Muscle layer of duodenum (tissue), 2 donors: ENCODE measurements around the gene SEPTIN7.

Experiments used
- H3K27ac ChIP-seq: one replicate; pipeline ENCODE4 v1.7.0; 2013; ENCODE audit warnings: mild to moderate bottlenecking, low read length
- H3K27me3 ChIP-seq: one replicate; pipeline ENCODE4 v1.7.0; 2013; ENCODE audit warnings: low read depth, mild to moderate bottlenecking, control low read depth, low read length
- H3K36me3 ChIP-seq, 2 donors: one replicate each; pipeline ENCODE4 v1.7.0; 2013; ENCODE audit warnings: low read length in 2 of 2, control low read depth in 1 of 2, mild to moderate bottlenecking in 1 of 2; ENCODE audit not compliant: insufficient read depth in 2 of 2, control insufficient read depth in 1 of 2
- H3K4me1 ChIP-seq, 2 donors: one replicate each; pipeline ENCODE4 v1.7.0; 2013; ENCODE audit warnings: low read length in 2 of 2, mild to moderate bottlenecking in 2 of 2, control low read depth in 1 of 2, moderate library complexity in 1 of 2; ENCODE audit not compliant: insufficient read depth in 2 of 2, control insufficient read depth in 1 of 2
- H3K4me3 ChIP-seq, 2 donors: one replicate each; pipeline ENCODE4 v1.7.0; 2013; ENCODE audit warnings: low read length in 2 of 2, low read depth in 1 of 2, mild to moderate bottlenecking in 1 of 2
- H3K9me3 ChIP-seq, 2 donors: one replicate each; pipeline ENCODE4 v1.7.0; 2013; ENCODE audit warnings: low read length in 2 of 2, control low read depth in 1 of 2, mild to moderate bottlenecking in 1 of 2; ENCODE audit not compliant: control insufficient read depth in 1 of 2
- donor health status: healthy.

SEPTIN7 gene

GRCh38 chr7:35792873-35793489 lies 7.9 kb upstream of the SEPTIN7 start:
- no peak overlapping the region for H3K4me3 ChIP-seq
- no peaks in the 10 kb centered on the region for H3K36me3 ChIP-seq
- no peak overlapping the region for H3K27ac ChIP-seq
- H3K9me3 ChIP-seq: peaks cover 0 to 2% of the 10 kb centered on the region in 2 donors
- H3K4me1 ChIP-seq: peaks cover 0 to 10% of the 10 kb centered on the region in 2 donors
- no peaks in the 10 kb centered on the region for H3K27me3 ChIP-seq

- no peak overlapping the region for H3K27ac ChIP-seq
Measured at GRCh38 chr7:35797311-35797710, 3.5 kb upstream of the SEPTIN7 start.

GRCh38 chr7:35799846-35800717 lies 775 bp upstream of the SEPTIN7 start:
- Histone ChIP-seq H3K36me3 (peaks cover 0 to 15% of the 10 kb centered on the region in 2 donors), H3K9me3 (no peaks in the 10 kb centered on the region), H3K27ac (peak overlapping the region; percentile 96), H3K27me3 (no peaks in the 10 kb centered on the region), H3K4me1 (peaks cover 9 to 27% of the 10 kb centered on the region in 2 donors), H3K4me3 (peak overlapping the region; percentile 74 to 92)

More at GRCh38 chr7:35797311-35797710, 3.5 kb upstream of the SEPTIN7 start:
- H3K4me3 ChIP-seq: no peak overlapping the region
- H3K36me3 ChIP-seq: peaks cover 0 to 15% of the 10 kb centered on the region in 2 donors
- H3K4me1 ChIP-seq: peaks cover 0 to 10% of the 10 kb centered on the region in 2 donors
- H3K27me3 ChIP-seq: no peaks in the 10 kb centered on the region
- H3K9me3 ChIP-seq: no peaks in the 10 kb centered on the region

- Histone ChIP-seq H3K27me3 (no peaks in the 10 kb centered on the region), H3K36me3 (peaks cover 0 to 15% of the 10 kb centered on the region in 2 donors), H3K9me3 (no peaks in the 10 kb centered on the region), H3K27ac (peak overlapping the region; percentile 72), H3K4me3 (peak overlapping the region; percentile 82 to 92), H3K4me1 (peaks cover 9 to 36% of the 10 kb centered on the region in 2 donors)
Measured at GRCh38 chr7:35801392-35802101, 690 bp downstream of the SEPTIN7 start.

- Histone ChIP-seq H3K27ac (peak overlapping the region; percentile 72), H3K27me3 (no peaks in the 10 kb centered on the region), H3K4me3 (peak overlapping the region; percentile 82 to 92), H3K4me1 (peaks cover 9 to 36% of the 10 kb centered on the region in 2 donors), H3K36me3 (peaks cover 0 to 15% of the 10 kb centered on the region in 2 donors), H3K9me3 (no peaks in the 10 kb centered on the region)
Measured at GRCh38 chr7:35802102-35802466, 1.2 kb downstream of the SEPTIN7 start.

- Histone ChIP-seq H3K27ac (peak overlapping the region; percentile 72), H3K4me1 (peaks cover 9 to 36% of the 10 kb centered on the region in 2 donors), H3K9me3 (no peaks in the 10 kb centered on the region), H3K4me3 (peak overlapping the region; percentile 82 to 92), H3K27me3 (no peaks in the 10 kb centered on the region), H3K36me3 (peaks cover 0 to 15% of the 10 kb centered on the region in 2 donors)
Measured at GRCh38 chr7:35802649-35803048, 1.8 kb downstream of the SEPTIN7 start.

GRCh38 chr7:35804231-35804970 lies 3.5 kb downstream of the SEPTIN7 start:
- Histone ChIP-seq H3K36me3 (peaks cover 0 to 15% of the 10 kb centered on the region in 2 donors), H3K9me3 (no peaks in the 10 kb centered on the region), H3K27ac (no peak overlapping the region), H3K4me3 (no peak overlapping the region), H3K4me1 (peaks cover 9 to 46% of the 10 kb centered on the region in 2 donors), H3K27me3 (no peaks in the 10 kb centered on the region)

GRCh38 chr7:35805876-35806275 lies 5.0 kb downstream of the SEPTIN7 start:
- Histone ChIP-seq H3K27me3 (no peaks in the 10 kb centered on the region), H3K4me3 (no peak overlapping the region), H3K9me3 (no peaks in the 10 kb centered on the region), H3K4me1 (peaks cover 9 to 51% of the 10 kb centered on the region in 2 donors), H3K27ac (no peak overlapping the region), H3K36me3 (peaks cover 0 to 10% of the 10 kb centered on the region in 2 donors)

- H3K27ac ChIP-seq: no peak overlapping the region
- no peak overlapping the region for H3K4me3 ChIP-seq
- H3K27me3 ChIP-seq: no peaks in the 10 kb centered on the region
- H3K4me1 ChIP-seq: peaks cover 0 to 13% of the 10 kb centered on the region in 2 donors
- no peaks in the 10 kb centered on the region for H3K9me3 ChIP-seq
- no peaks in the 10 kb centered on the region for H3K36me3 ChIP-seq
Measured at GRCh38 chr7:35816514-35816913, 15.7 kb downstream of the SEPTIN7 start.

GRCh38 chr7:35817181-35817580 lies 16.3 kb downstream of the SEPTIN7 start:
- H3K36me3 ChIP-seq: no peaks in the 10 kb centered on the region
- no peak overlapping the region for H3K27ac ChIP-seq
- H3K9me3 ChIP-seq: no peaks in the 10 kb centered on the region
- H3K4me1 ChIP-seq: peaks cover 0 to 12% of the 10 kb centered on the region in 2 donors
- no peaks in the 10 kb centered on the region for H3K27me3 ChIP-seq
- H3K4me3 ChIP-seq: no peak overlapping the region
